Fibroblast of peridontal ligament (primary cell): ENCODE data around the gene TEX2.
A peak's percentile ranks its signal among the peaks of the same experiment; 100 is the strongest.
"Not testable (repeated sequence)": the region's sequence is repeated elsewhere in the genome, so short reads cannot be mapped to it uniquely, and the experiment has no call there.

Experiments
- DNase-seq: peaks from one replicate; pipeline ENCODE4 v3.0.0-alpha.2; 2010; ENCODE audit errors: extremely low read depth

TEX2 gene

GRCh38 chr17:64240261-64240740 is 22.8 kb downstream of the TEX2 start:
- no peak for DNase-seq

DNA sequence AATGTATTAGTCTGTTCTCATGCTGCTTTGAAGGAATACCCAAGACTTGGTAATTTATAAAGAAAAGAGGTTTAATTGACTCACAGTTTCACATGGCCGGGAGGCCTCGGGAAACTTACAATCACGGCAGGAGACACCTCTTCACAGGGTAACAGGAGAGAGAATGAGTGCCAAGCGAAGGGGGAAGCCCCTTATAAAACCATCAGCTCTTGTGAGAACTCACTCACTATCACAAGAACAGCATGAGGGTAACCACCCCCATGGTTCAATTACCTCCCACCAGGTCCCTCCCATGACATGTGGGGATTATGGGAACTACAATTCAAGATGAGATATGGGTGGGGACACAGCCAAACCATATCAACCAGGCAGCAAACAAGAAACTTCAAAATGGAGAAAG is 24.6 kb downstream of the TEX2 start:
- DNase-seq = not testable (repeated sequence)

- peak; percentile 39 for DNase-seq
Observed at GRCh38 chr17:64236827-64237403, 26.1 kb downstream of the TEX2 start.

GRCh38 chr17:64234961-64235360 is 28.1 kb downstream of the TEX2 start:
- no peak for DNase-seq

DNA sequence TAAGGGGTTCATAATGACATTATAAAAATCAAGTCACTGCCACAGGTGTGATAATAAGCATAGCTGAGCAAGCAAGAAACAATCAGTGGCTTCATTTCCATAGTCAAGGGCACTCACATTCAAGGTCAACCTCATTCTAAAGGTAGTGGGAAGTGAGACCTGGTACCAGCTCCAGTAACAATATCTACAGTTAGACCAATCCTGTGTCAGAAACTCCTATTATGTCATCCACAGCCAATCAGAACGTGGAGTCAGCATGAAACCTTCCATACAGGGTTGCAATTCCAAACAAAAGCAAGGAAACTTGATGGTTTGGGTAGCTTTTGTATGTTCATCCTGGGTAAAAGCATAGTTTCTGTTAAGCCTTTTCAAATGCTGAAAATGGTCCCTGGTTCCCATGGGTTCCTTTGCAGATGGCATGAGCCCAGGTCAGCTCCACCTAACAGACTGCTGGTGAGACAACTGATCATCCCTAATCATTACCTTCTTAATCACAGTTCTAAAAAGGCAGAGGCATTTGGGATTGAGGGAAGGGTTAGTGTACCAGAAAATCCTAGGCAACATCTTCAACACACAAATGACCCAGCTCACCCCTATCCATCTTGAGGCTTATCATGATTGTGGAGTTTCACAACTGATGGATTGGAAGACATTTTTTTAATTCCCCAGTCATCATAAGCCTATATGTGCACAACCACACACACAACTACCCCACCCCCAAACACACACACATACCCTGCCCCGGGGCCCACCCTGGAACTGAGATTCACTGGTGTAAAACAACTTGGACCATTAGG is 30.4 kb downstream of the TEX2 start:
- DNase-seq = no peak

- DNase-seq = no peak
Observed at GRCh38 chr17:64231567-64232141, 31.4 kb downstream of the TEX2 start.

- peak; percentile 94 for DNase-seq
Observed at GRCh38 chr17:64230791-64231408, 32.2 kb downstream of the TEX2 start.

- DNase-seq = no peak
Observed at GRCh38 chr17:64229815-64230728, 33.0 kb downstream of the TEX2 start.

- DNase-seq = no peak
Observed at GRCh38 chr17:64226132-64226531, 36.9 kb downstream of the TEX2 start.

DNA sequence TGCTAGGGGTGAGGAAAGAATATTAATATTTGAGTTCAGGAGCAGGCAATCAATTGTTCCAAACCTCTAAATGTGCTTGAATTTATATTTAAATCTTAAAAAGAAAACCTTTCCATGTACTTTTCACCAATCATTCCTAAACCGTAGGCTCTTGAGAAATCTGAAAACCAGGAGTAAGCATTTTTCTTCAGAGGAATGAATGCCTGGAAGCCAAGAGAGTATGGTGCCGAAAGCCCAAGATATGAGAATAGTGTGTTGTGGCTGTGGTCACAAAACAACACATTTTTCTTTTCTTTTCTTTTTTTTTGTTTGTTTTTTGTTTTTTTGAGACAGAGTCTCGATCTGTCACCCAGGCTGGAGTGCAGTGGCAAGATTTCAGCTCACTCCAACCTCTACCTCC is 37.6 kb downstream of the TEX2 start:
- DNase-seq = no peak

GRCh38 chr17:64223931-64224629 is 39.0 kb downstream of the TEX2 start:
- DNase-seq = no peak

DNA sequence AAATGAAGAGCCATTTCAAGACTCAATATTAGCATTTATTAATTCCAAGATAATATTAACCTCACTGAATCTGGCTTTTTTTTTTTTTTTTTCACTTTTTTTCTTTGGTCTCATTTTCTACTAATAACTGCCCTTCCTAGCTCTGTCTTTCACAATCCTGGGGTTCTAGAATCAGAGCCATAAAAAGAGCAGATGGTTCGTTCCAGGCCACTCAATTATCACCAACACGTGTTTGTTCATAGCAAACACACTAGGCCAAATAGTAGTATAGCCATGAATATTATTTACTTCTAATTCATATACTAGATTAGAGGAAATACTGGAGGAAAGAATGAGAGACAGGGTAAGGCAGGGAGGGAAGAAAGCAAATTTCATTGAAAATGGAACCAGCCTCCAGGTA is 39.8 kb downstream of the TEX2 start:
- DNase-seq = no peak

- DNase-seq = no peak
Observed at GRCh38 chr17:64221679-64222078, 41.4 kb downstream of the TEX2 start.

DNA sequence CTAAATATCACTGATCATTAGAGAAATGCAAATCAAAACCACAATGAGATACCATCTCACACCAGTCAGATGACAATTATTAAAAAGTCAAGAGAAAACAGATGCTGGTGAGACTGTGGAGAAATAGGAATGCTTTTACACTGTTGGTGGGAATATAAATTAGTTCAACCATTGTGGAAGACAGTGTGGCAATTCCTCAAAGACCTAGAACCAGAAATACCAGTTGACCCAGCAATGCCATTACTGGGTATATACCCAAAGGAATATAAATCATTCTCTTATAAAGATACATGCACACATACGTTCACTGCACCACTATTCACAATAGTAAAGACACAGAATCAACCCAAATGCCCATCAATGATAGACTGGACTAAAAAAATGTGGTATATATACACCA is 42.5 kb downstream of the TEX2 start:
- not testable (repeated sequence) for DNase-seq

DNA sequence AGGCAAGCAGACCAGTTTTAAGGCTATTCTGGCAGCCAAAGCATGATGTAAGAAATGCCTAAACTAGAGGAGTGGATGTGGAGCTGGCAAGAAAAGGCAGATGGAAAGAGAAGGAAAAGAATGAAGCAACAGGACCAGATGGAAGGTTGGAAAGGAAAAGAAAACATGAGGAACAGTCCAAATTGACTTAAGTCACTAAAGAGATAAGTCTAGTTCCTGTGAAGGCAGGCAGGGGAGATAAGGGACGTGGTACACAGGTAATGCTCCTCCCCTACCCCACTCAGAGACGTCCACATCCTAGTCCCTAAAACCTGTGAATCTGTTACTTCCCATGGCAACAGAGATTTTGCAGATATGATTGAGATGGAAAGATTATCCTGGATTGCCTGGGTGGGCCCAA is 43.5 kb downstream of the TEX2 start:
- DNase-seq = peak; percentile 41

- no peak for DNase-seq
Observed at GRCh38 chr17:64218066-64218465, 45.0 kb downstream of the TEX2 start.

GRCh38 chr17:64217249-64217691 is 45.8 kb downstream of the TEX2 start:
- no peak for DNase-seq

DNA sequence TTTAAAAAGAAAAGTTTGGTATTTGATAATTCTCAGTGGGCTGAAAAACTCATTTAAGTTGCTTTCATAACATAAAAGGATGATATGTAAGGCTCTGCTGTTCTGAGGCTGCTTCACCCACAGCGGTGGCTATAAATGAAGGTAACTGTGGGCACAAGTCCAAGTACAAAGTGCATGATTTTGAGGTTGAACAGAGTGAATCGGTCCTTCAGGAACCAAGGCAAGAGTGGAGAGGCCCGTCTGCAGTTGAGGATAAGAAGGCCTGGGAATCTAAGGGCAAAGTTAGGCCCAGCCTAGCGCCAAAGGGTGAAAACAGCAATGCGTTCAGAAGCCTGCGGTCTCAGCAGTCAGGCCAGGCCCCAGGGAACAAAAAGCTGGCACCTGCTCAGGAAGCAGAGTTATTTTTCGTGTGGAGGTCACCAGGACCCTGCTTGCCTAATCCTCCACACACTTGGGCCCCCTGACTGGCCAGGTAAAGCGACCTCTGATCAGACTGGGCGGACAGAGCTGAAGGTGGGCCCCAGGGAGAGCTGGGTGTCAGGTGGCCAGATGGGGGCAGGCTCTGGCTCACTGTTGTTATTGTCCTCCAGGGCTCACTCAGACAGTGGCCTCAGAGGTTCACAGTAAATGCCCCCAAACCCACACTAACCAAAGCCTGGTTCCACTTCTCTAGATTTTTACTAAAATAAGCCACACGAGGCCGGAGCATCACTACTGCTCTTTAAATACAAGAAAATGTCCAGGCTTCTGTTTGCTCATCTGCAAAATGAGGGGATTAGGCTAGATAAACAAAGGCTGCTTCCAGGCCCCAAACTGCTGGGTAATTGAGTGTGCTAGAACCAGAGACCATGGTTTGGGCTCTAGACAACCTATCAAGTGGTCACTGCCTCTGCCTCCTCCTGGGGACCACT is 46.5 kb downstream of the TEX2 start:
- peak; percentile 34 for DNase-seq

DNA sequence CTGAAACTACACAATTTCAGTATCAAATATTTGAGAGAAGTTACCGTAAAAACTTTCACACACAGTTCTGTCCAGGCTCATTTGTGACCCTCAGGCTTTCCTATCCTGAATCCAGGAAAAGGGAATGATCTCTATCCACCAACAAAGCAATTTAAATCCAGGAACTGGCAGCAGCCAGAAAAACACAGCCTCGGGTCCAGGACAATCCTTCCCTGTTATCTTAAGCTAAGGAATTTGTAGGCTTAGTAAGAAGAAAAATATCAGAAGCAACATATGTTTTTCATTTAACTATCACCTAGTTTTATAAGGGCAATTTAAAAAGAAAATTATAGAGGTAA is 47.1 kb downstream of the TEX2 start:
- peak; percentile 57 for DNase-seq

DNA sequence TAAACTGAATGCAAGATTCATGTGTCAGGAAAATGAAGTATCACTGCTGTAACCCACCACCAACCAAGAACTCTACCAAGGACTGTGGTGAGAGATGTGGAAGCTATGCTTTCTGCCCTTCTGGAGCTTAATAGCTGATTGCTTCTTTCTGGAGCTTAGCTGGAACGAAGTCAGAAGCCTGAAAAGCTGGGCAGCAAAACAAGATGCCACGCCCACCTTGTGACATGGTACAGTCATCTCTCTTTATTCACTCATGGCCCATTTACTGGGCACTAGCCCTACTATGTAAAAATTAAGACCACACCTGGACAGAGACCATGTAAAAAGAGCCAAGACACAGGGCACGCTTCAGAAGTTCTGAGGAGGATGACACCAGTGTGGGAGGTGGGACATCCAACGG is 48.1 kb downstream of the TEX2 start:
- peak; percentile 32 for DNase-seq
